WTC11 (cell line): Measurements from ENCODE around the gene RSPH9. TPM values are rescaled to one million over a fixed set of nuclear protein-coding genes. Genes with fewer than 3 reads are reported as not detected.

Source experiments
- ATAC-seq: fragments of 200-7000 bp; cut with Tn5 transposase; 2 replicates; pipeline ENCODE4 v1.10.0; 2021; ENCODE audit warnings: mild to moderate bottlenecking, moderate library complexity
- Bru-seq: library from RNA; stranded (reverse); fragments of 400-500 nt; gene quantifications from one replicate; lab custom pipeline; 2021; lab: Mats Ljungman, UMichigan
- CTCF ChIA-PET: fragments of 300-600 bp; sonication (Branson Sonifier 250); formaldehyde crosslinking; loops from one replicate; lab custom pipeline; 2021; ENCODE audit warnings: antibody characterized with exemption; lab: Charles Lee
- POLR2A ChIA-PET: fragments of 350-600 bp; sonication (Branson Sonifier 250); formaldehyde crosslinking; loops from one replicate; lab custom pipeline; 2021; ENCODE audit warnings: antibody characterized with exemption; lab: Charles Lee
- DNase-seq: peaks from one replicate; pipeline ENCODE4 v3.0.0; 2021; ENCODE audit warnings: low spot score
- H3K27ac Mint-ChIP-seq: 2 replicates; pipeline ENCODE4 v1.8.0; 2021; ENCODE audit warnings: mixed read lengths
- H3K27me3 Mint-ChIP-seq: 2 replicates; pipeline ENCODE4 v1.8.0; 2021; ENCODE audit warnings: low read depth, mild to moderate bottlenecking, moderate library complexity, mixed read lengths
- H3K36me3 Mint-ChIP-seq: 2 replicates; pipeline ENCODE4 v1.8.0; 2021; ENCODE audit warnings: mixed read lengths
- H3K4me1 Mint-ChIP-seq: 2 replicates; pipeline ENCODE4 v1.8.0; 2022; ENCODE audit warnings: mixed read lengths
- H3K4me3 Mint-ChIP-seq: 2 replicates; pipeline ENCODE4 v1.8.0; 2021; ENCODE audit warnings: mild to moderate bottlenecking, moderate library complexity, mixed read lengths
- H3K9me3 Mint-ChIP-seq: 2 replicates; pipeline ENCODE4 v1.8.0; 2021; ENCODE audit warnings: mixed read lengths
- ARID4B ChIP-seq: sonication (generic); formaldehyde crosslinking; IDR thresholded peaks from 2 replicates; pipeline ENCODE4 v1.8.0; 2023; ENCODE audit warnings: missing genetic modification reagents, mild to moderate bottlenecking, borderline replicate concordance
- CBFB ChIP-seq: sonication (generic); formaldehyde crosslinking; IDR thresholded peaks from 2 replicates; pipeline ENCODE4 v1.8.1; 2022; ENCODE audit warnings: mild to moderate bottlenecking, low read depth, missing genetic modification reagents
- ELF4 ChIP-seq: sonication (generic); formaldehyde crosslinking; IDR thresholded peaks from 2 replicates; pipeline ENCODE4 v1.8.1; 2022; ENCODE audit warnings: low read depth, mild to moderate bottlenecking, moderate library complexity, missing genetic modification reagents
- FOXJ3 ChIP-seq: sonication (generic); formaldehyde crosslinking; IDR thresholded peaks from 2 replicates; pipeline ENCODE4 v1.9.0; 2021; ENCODE audit warnings: missing genetic modification reagents, mild to moderate bottlenecking, borderline replicate concordance
- IRF2 ChIP-seq: sonication (generic); formaldehyde crosslinking; IDR thresholded peaks from 2 replicates; pipeline ENCODE4 v1.8.0; 2022; ENCODE audit warnings: low read depth, missing genetic modification reagents, borderline replicate concordance
- NFE2L1 ChIP-seq: sonication (generic); formaldehyde crosslinking; IDR thresholded peaks from 2 replicates; pipeline ENCODE4 v1.8.1; 2023; ENCODE audit warnings: missing genetic modification reagents
- NR1H2 ChIP-seq: sonication (generic); formaldehyde crosslinking; IDR thresholded peaks from 2 replicates; pipeline ENCODE4 v1.9.0; 2021; ENCODE audit warnings: mild to moderate bottlenecking, moderate library complexity, missing genetic modification reagents
- NR2C2 ChIP-seq: sonication (generic); formaldehyde crosslinking; IDR thresholded peaks from 2 replicates; pipeline ENCODE4 v1.8.0; 2022; ENCODE audit warnings: mild to moderate bottlenecking, missing genetic modification reagents
- NR3C1 ChIP-seq: sonication (generic); formaldehyde crosslinking; conservative IDR thresholded peaks from 2 replicates; pipeline ENCODE4 v1.8.1; 2023; ENCODE audit warnings: low read depth, mild to moderate bottlenecking, missing genetic modification reagents
- SMAD3 ChIP-seq: sonication (generic); formaldehyde crosslinking; IDR thresholded peaks from 2 replicates; pipeline ENCODE4 v1.8.0; 2022; ENCODE audit warnings: missing genetic modification reagents, mild to moderate bottlenecking, borderline replicate concordance
- SOX15 ChIP-seq: fragments of 250-450 bp; sonication (Bioruptor Pico); IDR thresholded peaks from 2 replicates; pipeline ENCODE4 v1.9.0; 2021; ENCODE audit warnings: mild to moderate bottlenecking
- SP1 ChIP-seq: sonication (generic); formaldehyde crosslinking; conservative IDR thresholded peaks from 2 replicates; pipeline ENCODE4 v1.8.1; 2022; ENCODE audit warnings: missing genetic modification reagents
- TEAD1 ChIP-seq: sonication (generic); formaldehyde crosslinking; IDR thresholded peaks from 2 replicates; pipeline ENCODE4 v1.8.0; 2022; ENCODE audit warnings: mild to moderate bottlenecking, missing genetic modification reagents
- TEAD4 ChIP-seq: sonication (generic); formaldehyde crosslinking; IDR thresholded peaks from 2 replicates; pipeline ENCODE4 v1.8.0; 2022; ENCODE audit warnings: mild to moderate bottlenecking, missing genetic modification reagents
- USF2 ChIP-seq: sonication (generic); formaldehyde crosslinking; IDR thresholded peaks from 2 replicates; pipeline ENCODE4 v1.8.1; 2023; ENCODE audit warnings: mild to moderate bottlenecking, missing genetic modification reagents, moderate library complexity
- ZNF219 ChIP-seq: sonication (generic); formaldehyde crosslinking; IDR thresholded peaks from 2 replicates; pipeline ENCODE4 v1.8.0; 2023; ENCODE audit warnings: missing genetic modification reagents, mild to moderate bottlenecking, borderline replicate concordance
- ZNF232 ChIP-seq: sonication (generic); formaldehyde crosslinking; IDR thresholded peaks from 2 replicates; pipeline ENCODE4 v1.8.0; 2022; ENCODE audit warnings: mild to moderate bottlenecking, missing genetic modification reagents
- ZNF423 ChIP-seq: fragments of 250-450 bp; sonication (Bioruptor Pico); IDR thresholded peaks from 2 replicates; pipeline ENCODE4 v2.1.2; 2022; ENCODE audit warnings: mild to moderate bottlenecking, moderate library complexity
- ZNF532 ChIP-seq: fragments of 250-450 bp; sonication (Bioruptor Pico); IDR thresholded peaks from 2 replicates; pipeline ENCODE4 v1.9.0; 2021; ENCODE audit warnings: mild to moderate bottlenecking, borderline replicate concordance
- ZNF671 ChIP-seq: fragments of 250-450 bp; sonication (Bioruptor Pico); IDR thresholded peaks from 2 replicates; pipeline ENCODE4 v1.8.0; 2021; ENCODE audit warnings: mild to moderate bottlenecking
- long read RNA-seq, 3 experiments: library from RNA in 1 of 3; library from capped mRNA in 1 of 3; library from polyadenylated mRNA in 1 of 3; unstranded in 2 of 3; stranded (forward) in 1 of 3; transcript quantifications; one replicate each; pipeline ENCODE4 v2.0.0, GENCODE V29; 2021
- total RNA-seq: library from RNA; stranded (reverse); gene quantifications from 3 replicates; pipeline ENCODE4 v1.2.3, GENCODE V29; 2021

RSPH9 gene
- 0.16 to 0.35 TPM (median 0.32 TPM) in 3 replicates for total RNA-seq
- percentile 21 among the genes with signal in this experiment for Bru-seq, nascent RNA
- long read RNA-seq, experiment 1, partial matches to known transcripts: 0 of 1 reads
- long read RNA-seq, experiment 1, other reads (novel, unspliced or antisense): 1 of 1 reads
- long read RNA-seq, experiment 2, partial matches to known transcripts: 0 of 1 reads
- long read RNA-seq, experiment 2, other reads (novel, unspliced or antisense): 0 of 1 reads
- long read RNA-seq, experiment 3, partial matches to known transcripts: 0 of 2 reads
- long read RNA-seq, experiment 3, other reads (novel, unspliced or antisense): 0 of 2 reads

- H3K27me3 Mint-ChIP-seq: peaks cover 3% of the 10 kb centered on the region; the same call in 1 of the 2 replicates
- TF ChIP-seq SP1 (peak; percentile 17; the same call in 1 of the 2 replicates), FOXJ3 (no peak), NR2C2 (CRISPR knock-in tag) (no peak), ZNF423 (CRISPR knock-in tag) (peak; percentile 31; the same call in 1 of the 2 replicates)
- ChIA-PET POLR2A (interaction anchor here (0.5 to 2.5 kb wide), 7 partner anchors 9 to 357 kb away, joined by 3 to 32 read pairs (median 4); partner anchors contain the start of genes GTPBP2 and MAD2L1BP), CTCF (interaction anchor here (0.8 to 2.6 kb wide), 16 partner anchors 9 to 434 kb away, joined by 3 to 45 read pairs (median 6); partner anchors contain the start of genes GTPBP2, MAD2L1BP and VEGFA)
- peak within 1 kb of the TSS; percentile 76 for H3K4me3 Mint-ChIP-seq
- peak; percentile 99 for DNase-seq
- H3K4me1 Mint-ChIP-seq: peaks cover 15% of the 10 kb centered on the region
- H3K36me3 Mint-ChIP-seq: peaks cover 14% of the 10 kb centered on the region
- peak within 1 kb of the TSS; percentile 99 for H3K27ac Mint-ChIP-seq
- ATAC-seq: peak; percentile 94
- H3K9me3 Mint-ChIP-seq: no peaks in the 10 kb centered on the region
Observed at GRCh38 chr6:43644940-43645612, at the start of gene RSPH9. Gene RSPH9, plus strand, starts transcription at chr6:43645036. Its CDS starts 63 bp downstream, at chr6:43645099.

- H3K4me1 Mint-ChIP-seq: no peaks in the 10 kb centered on the region
- H3K27me3 Mint-ChIP-seq: no peaks in the 10 kb centered on the region
- H3K9me3 Mint-ChIP-seq: no peaks in the 10 kb centered on the region
- TF ChIP-seq TEAD1 (CRISPR knock-in tag) (no peak), NR1H2 (CRISPR knock-in tag) (no peak), SOX15 (no peak), ELF4 (CRISPR knock-in tag) (no peak), ZNF219 (CRISPR knock-in tag) (no peak), TEAD4 (no peak), ZNF671 (CRISPR knock-in tag) (no peak), ARID4B (no peak), ZNF232 (CRISPR knock-in tag) (no peak), ZNF532 (CRISPR knock-in tag) (no peak), SP1 (no peak), IRF2 (no peak), SMAD3 (CRISPR knock-in tag) (no peak), FOXJ3 (no peak), NFE2L1 (CRISPR knock-in tag) (no peak), USF2 (no peak), NR3C1 (CRISPR knock-in tag) (no peak), CBFB (CRISPR knock-in tag) (no peak)
- CTCF ChIA-PET: interaction anchor here (1.2 kb wide), 1 partner anchor 8 kb away, joined by 4 read pairs; no protein-coding TSS in a partner anchor
- POLR2A ChIA-PET: no interaction called here
- no peak overlapping the region for H3K4me3 Mint-ChIP-seq
- H3K27ac Mint-ChIP-seq: no peak overlapping the region
- DNase-seq (no peak), ATAC-seq (no peak)
- peaks cover 27% of the 10 kb centered on the region for H3K36me3 Mint-ChIP-seq
Observed at GRCh38 chr6:43600595-43600994, 44.2 kb upstream of the RSPH9 start.
